Measurements from ENCODE around the gene PURA. TPM values are rescaled to one million over a fixed set of nuclear protein-coding genes. Genes with fewer than 3 reads are reported as not detected.
A peak's percentile ranks its signal among the peaks of the same experiment; 100 is the strongest.
"Not testable (repeated sequence)": the region's sequence is repeated elsewhere in the genome, so short reads cannot be mapped to it uniquely, and the experiment has no call there.

Gene PURA
- total and polyA plus RNA-seq, 4 donors: 3.5 to 22.1 (median 11.6) TPM

GRCh38 chr5:140153255-140153654 is 39.3 kb downstream of the PURA start:
- no peak for ATAC-seq (ENCODE audit: insufficient read depth, low FRiP score)
- TF ChIP-seq, protein P1, sequence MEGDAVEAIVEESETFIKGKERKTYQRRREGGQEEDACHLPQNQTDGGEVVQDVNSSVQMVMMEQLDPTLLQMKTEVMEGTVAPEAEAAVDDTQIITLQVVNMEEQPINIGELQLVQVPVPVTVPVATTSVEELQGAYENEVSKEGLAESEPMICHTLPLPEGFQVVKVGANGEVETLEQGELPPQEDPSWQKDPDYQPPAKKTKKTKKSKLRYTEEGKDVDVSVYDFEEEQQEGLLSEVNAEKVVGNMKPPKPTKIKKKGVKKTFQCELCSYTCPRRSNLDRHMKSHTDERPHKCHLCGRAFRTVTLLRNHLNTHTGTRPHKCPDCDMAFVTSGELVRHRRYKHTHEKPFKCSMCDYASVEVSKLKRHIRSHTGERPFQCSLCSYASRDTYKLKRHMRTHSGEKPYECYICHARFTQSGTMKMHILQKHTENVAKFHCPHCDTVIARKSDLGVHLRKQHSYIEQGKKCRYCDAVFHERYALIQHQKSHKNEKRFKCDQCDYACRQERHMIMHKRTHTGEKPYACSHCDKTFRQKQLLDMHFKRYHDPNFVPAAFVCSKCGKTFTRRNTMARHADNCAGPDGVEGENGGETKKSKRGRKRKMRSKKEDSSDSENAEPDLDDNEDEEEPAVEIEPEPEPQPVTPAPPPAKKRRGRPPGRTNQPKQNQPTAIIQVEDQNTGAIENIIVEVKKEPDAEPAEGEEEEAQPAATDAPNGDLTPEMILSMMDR (IDR thresholded peaks at IDR 0.05; ENCODE audit: control extremely low read depth, extremely low read depth): no peak
- Histone ChIP-seq H3K4me3 (no peak overlapping the region), H3K27me3 (ENCODE audit: control insufficient read depth in 3 of 3, insufficient read depth in 3 of 3, low read length in 2 of 3) (peaks cover 0 to 6% (median 3%) of the 10 kb centered on the region in 3 donors), H3K9ac (ENCODE audit: insufficient read depth in 1 of 2, low read length in 2 of 2) (no peak overlapping the region), H3K36me3 (ENCODE audit: control insufficient read depth in 4 of 4, insufficient read depth in 4 of 4, low read length in 4 of 4) (no peaks in the 10 kb centered on the region), H3K27ac (ENCODE audit: low read depth in 1 of 2, low read length in 1 of 2) (peak overlapping the region in 1 of 2 donors; percentile 42), H3K9me3 (ENCODE audit: control insufficient read depth in 4 of 4, insufficient read depth in 3 of 4, low read length in 3 of 4) (no peaks in the 10 kb centered on the region), H3K4me1 (ENCODE audit: control insufficient read depth in 5 of 5, insufficient read depth in 5 of 5, low read length in 5 of 5) (peaks cover 0 to 18% (median 6%) of the 10 kb centered on the region in 5 donors)
- DNase-seq: no peak
- WGBS, 2 donors: 56 to 58% methylated on average over 7 of the region's 7 CpGs

GRCh38 chr5:140153905-140154304 is 40.0 kb downstream of the PURA start:
- H3K9me3 ChIP-seq (ENCODE audit: control insufficient read depth in 4 of 4, insufficient read depth in 3 of 4, low read length in 3 of 4): no peaks in the 10 kb centered on the region
- peaks cover 0 to 2% (median 0%) of the 10 kb centered on the region in 3 donors for H3K27me3 ChIP-seq (ENCODE audit: control insufficient read depth in 3 of 3, insufficient read depth in 3 of 3, low read length in 2 of 3)
- no peak overlapping the region for H3K4me3 ChIP-seq
- 76 to 82% methylated on average over 8 of the region's 8 CpGs for WGBS, 2 donors
- TF ChIP-seq, protein P1 (IDR thresholded peaks at IDR 0.05; ENCODE audit: control extremely low read depth, extremely low read depth): no peak
- DNase-seq (no peak), ATAC-seq (ENCODE audit: insufficient read depth, low FRiP score) (no peak)
- H3K9ac ChIP-seq (ENCODE audit: insufficient read depth in 1 of 2, low read length in 2 of 2): no peak overlapping the region
- H3K27ac ChIP-seq (ENCODE audit: low read depth in 1 of 2, low read length in 1 of 2): peak overlapping the region in 1 of 2 donors; percentile 37
- peaks cover 0 to 18% (median 6%) of the 10 kb centered on the region in 5 donors for H3K4me1 ChIP-seq (ENCODE audit: control insufficient read depth in 5 of 5, insufficient read depth in 5 of 5, low read length in 5 of 5)
- no peaks in the 10 kb centered on the region for H3K36me3 ChIP-seq (ENCODE audit: control insufficient read depth in 4 of 4, insufficient read depth in 4 of 4, low read length in 4 of 4)

DNA sequence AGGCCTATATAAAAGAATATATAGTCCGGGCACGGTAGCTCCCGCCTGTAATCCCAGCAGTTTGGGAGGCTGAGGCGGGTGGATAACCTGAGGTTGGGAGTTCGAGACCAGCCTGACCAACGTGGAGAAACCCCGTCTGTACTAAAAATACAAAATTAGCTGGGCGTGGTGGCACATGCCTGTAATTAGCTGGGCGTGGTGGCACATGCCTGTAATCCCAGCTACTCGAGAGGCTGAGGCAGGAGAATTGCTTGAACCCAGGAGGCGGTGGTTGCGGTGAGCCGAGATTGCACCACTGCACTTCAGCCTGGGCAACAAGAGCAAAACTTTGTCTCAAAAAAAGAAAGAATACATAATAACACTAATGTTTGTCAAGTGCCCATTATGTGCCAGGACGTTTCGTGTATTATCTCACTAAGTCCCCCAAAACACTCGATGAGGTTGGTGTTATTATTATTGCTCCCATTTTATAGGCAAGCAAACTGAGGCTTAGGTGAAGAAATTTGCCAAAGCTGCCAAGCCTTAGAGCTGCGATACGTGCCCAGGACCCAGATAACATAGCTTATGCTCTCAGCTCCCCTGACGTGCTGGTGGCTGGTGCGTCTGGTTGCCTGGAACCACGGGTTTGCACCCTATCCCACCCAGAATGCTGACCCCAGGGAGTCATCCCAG is 40.9 kb downstream of the PURA start:
- peaks cover 0 to 18% (median 6%) of the 10 kb centered on the region in 5 donors for H3K4me1 ChIP-seq (ENCODE audit: control insufficient read depth in 5 of 5, insufficient read depth in 5 of 5, low read length in 5 of 5)
- not testable (repeated sequence) for ATAC-seq (ENCODE audit: insufficient read depth, low FRiP score); H3K27ac ChIP-seq (ENCODE audit: low read depth in 1 of 2, low read length in 1 of 2)

DNA sequence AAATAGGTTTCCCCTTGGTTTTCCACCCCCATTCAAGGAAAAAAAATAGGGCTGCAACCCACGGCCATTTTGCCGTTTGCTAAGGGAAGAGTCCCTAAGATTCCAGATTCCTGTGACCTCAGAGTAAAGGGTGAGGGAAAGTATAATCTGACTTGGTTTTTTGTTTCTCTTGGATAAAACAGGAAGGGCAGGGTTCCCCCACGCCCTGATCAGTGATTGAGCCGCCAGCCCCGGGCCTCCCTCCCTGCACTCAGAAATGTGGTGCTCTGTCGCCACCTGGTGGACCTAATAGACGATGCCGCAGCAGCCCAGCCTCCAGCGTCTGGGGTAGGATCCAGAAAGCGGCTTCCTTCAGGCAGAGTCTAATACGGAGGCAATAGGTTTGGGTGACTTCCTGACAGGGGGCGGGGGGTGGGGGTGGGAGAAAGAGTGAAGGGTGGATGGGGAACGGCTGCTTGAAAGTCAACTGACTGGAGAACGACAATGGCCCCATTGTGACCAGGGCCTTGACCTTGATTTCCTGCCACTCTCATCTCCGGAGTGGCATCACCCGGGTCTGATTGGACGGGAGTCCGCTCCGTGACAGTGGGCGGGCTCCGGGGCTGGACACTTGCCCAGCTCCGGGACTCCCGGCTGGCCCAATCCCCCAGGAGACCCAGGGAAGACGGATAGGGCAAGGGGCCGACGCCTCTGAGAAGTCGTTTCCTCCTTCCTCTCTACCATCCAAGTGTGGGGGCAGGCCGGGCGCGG is 43.3 kb downstream of the PURA start:
- no peaks in the 10 kb centered on the region for H3K36me3 ChIP-seq (ENCODE audit: control insufficient read depth in 4 of 4, insufficient read depth in 4 of 4, low read length in 4 of 4)
- peak; percentile 92 to 94 (median 94) for DNase-seq
- H3K27ac ChIP-seq (ENCODE audit: low read depth in 1 of 2, low read length in 1 of 2): peak overlapping the region in 1 of 2 donors; percentile 2
- H3K9ac ChIP-seq (ENCODE audit: insufficient read depth in 1 of 2, low read length in 2 of 2): peak overlapping the region in 1 of 2 donors; percentile 8
- H3K27me3 ChIP-seq (ENCODE audit: control insufficient read depth in 3 of 3, insufficient read depth in 3 of 3, low read length in 2 of 3): peaks cover 0 to 2% (median 0%) of the 10 kb centered on the region in 3 donors
- TF ChIP-seq, protein P1 (IDR thresholded peaks at IDR 0.05; ENCODE audit: control extremely low read depth, extremely low read depth): peak; percentile 97
- ATAC-seq (ENCODE audit: insufficient read depth, low FRiP score): peak; percentile 95
- H3K9me3 ChIP-seq (ENCODE audit: control insufficient read depth in 4 of 4, insufficient read depth in 3 of 4, low read length in 3 of 4): no peaks in the 10 kb centered on the region
- H3K4me1 ChIP-seq (ENCODE audit: control insufficient read depth in 5 of 5, insufficient read depth in 5 of 5, low read length in 5 of 5): peaks cover 0 to 12% (median 4%) of the 10 kb centered on the region in 5 donors
- H3K4me3 ChIP-seq: no peak overlapping the region
- WGBS, 2 donors: 3 to 4% methylated on average over 30 of the region's 30 CpGs

More for the DNA sequence above, 40.9 kb downstream of the PURA start:
- H3K4me3 ChIP-seq; H3K9ac ChIP-seq (ENCODE audit: insufficient read depth in 1 of 2, low read length in 2 of 2); H3K27me3 ChIP-seq (ENCODE audit: control insufficient read depth in 3 of 3, insufficient read depth in 3 of 3, low read length in 2 of 3); H3K36me3 ChIP-seq (ENCODE audit: control insufficient read depth in 4 of 4, insufficient read depth in 4 of 4, low read length in 4 of 4); DNase-seq; H3K9me3 ChIP-seq (ENCODE audit: control insufficient read depth in 4 of 4, insufficient read depth in 3 of 4, low read length in 3 of 4): not testable (repeated sequence)
- 80 to 86% methylated on average over 21 of the region's 21 CpGs for WGBS, 2 donors
